ENCODE measurements around the gene RGS6. TPM values are rescaled to one million over a fixed set of nuclear protein-coding genes. Genes with fewer than 3 reads are reported as not detected.

The RGS6 gene
- total and polyA plus RNA-seq, 2 experiments from 2014 or later = 0.86 to 0.95 TPM

GRCh38 chr14:71942904-71943694 lies 10.9 kb downstream of the RGS6 start:
- no peaks in the 10 kb centered on the region for H3K27me3 ChIP-seq
- H3K36me3 ChIP-seq = no peaks in the 10 kb centered on the region
- TF ChIP-seq CTCF (IDR thresholded peaks at IDR 0.05; ENCODE audit: low read depth, low read length) = no peak
- H3K4me3 ChIP-seq = no peak overlapping the region
- no peaks in the 10 kb centered on the region for H3K9me3 ChIP-seq (ENCODE audit: low read depth)
- no peak overlapping the region for H3K27ac ChIP-seq
- DNase-seq (ENCODE audit: low read depth in 1 of 2, low spot score in 1 of 2) = no peak
- no peaks in the 10 kb centered on the region for H3K4me1 ChIP-seq (ENCODE audit: low read depth)

GRCh38 chr14:71943695-71944018 lies 11.4 kb downstream of the RGS6 start:
- H3K27me3 ChIP-seq = no peaks in the 10 kb centered on the region
- H3K9me3 ChIP-seq (ENCODE audit: low read depth) = no peaks in the 10 kb centered on the region
- no peak overlapping the region for H3K4me3 ChIP-seq
- no peak for TF ChIP-seq CTCF (IDR thresholded peaks at IDR 0.05; ENCODE audit: low read depth, low read length)
- H3K4me1 ChIP-seq (ENCODE audit: low read depth) = no peaks in the 10 kb centered on the region
- no peak for DNase-seq (ENCODE audit: low read depth in 1 of 2, low spot score in 1 of 2)
- no peak overlapping the region for H3K27ac ChIP-seq
- H3K36me3 ChIP-seq = no peaks in the 10 kb centered on the region

GRCh38 chr14:71947947-71948500 lies 15.8 kb downstream of the RGS6 start:
- Histone ChIP-seq H3K9me3 (ENCODE audit: low read depth) (no peaks in the 10 kb centered on the region), H3K27ac (no peak overlapping the region), H3K4me1 (ENCODE audit: low read depth) (no peaks in the 10 kb centered on the region), H3K36me3 (no peaks in the 10 kb centered on the region), H3K4me3 (no peak overlapping the region), H3K27me3 (no peaks in the 10 kb centered on the region)
- no peak for DNase-seq (ENCODE audit: low read depth in 1 of 2, low spot score in 1 of 2)
- no peak for TF ChIP-seq CTCF (IDR thresholded peaks at IDR 0.05; ENCODE audit: low read depth, low read length)

- Histone ChIP-seq H3K27me3 (no peaks in the 10 kb centered on the region), H3K36me3 (no peaks in the 10 kb centered on the region), H3K27ac (no peak overlapping the region), H3K4me3 (no peak overlapping the region), H3K4me1 (ENCODE audit: low read depth) (no peaks in the 10 kb centered on the region), H3K9me3 (ENCODE audit: low read depth) (no peaks in the 10 kb centered on the region)
- no peak for TF ChIP-seq CTCF (IDR thresholded peaks at IDR 0.05; ENCODE audit: low read depth, low read length)
- DNase-seq (ENCODE audit: low read depth in 1 of 2, low spot score in 1 of 2) = no peak
Observed at GRCh38 chr14:71952381-71953363, 20.4 kb downstream of the RGS6 start.

GRCh38 chr14:71956920-71957563 lies 24.8 kb downstream of the RGS6 start:
- H3K4me1 ChIP-seq (ENCODE audit: low read depth) = no peaks in the 10 kb centered on the region
- DNase-seq (ENCODE audit: low read depth in 1 of 2, low spot score in 1 of 2) = no peak
- TF ChIP-seq CTCF (IDR thresholded peaks at IDR 0.05; ENCODE audit: low read depth, low read length) = no peak

More at GRCh38 chr14:71956920-71957563, 24.8 kb downstream of the RGS6 start:
- Histone ChIP-seq H3K27me3 (no peaks in the 10 kb centered on the region), H3K4me3 (no peak overlapping the region), H3K27ac (no peak overlapping the region), H3K9me3 (ENCODE audit: low read depth) (no peaks in the 10 kb centered on the region), H3K36me3 (no peaks in the 10 kb centered on the region)

Measured in cardiac muscle cell (in vitro differentiated cells and primary cell).